BJ (cell line): ENCODE measurements around the gene DNAJA3. TPM values are rescaled to one million over a fixed set of nuclear protein-coding genes. Genes with fewer than 3 reads are reported as not detected.

Experiments used
- CTCF ChIA-PET: fragments of 350-600 bp; formaldehyde crosslinking; extraction: SDS; loops from one replicate; lab custom pipeline; 2021; ENCODE audit warnings: antibody characterized with exemption, inconsistent platforms; lab: Yijun Ruan, JAX
- POLR2A ChIA-PET: fragments of 300-600 bp; sonication (Branson Sonifier 250); formaldehyde crosslinking; extraction: SDS; loops from one replicate; lab custom pipeline; 2021; ENCODE audit warnings: antibody characterized with exemption; lab: Charles Lee
- DNase-seq: peaks from one replicate; pipeline ENCODE4 v3.0.0-alpha.2; 2011; ENCODE audit warnings: low read depth
- H3K27me3 ChIP-seq: 2 replicates; pipeline ENCODE4 v1.6.0; 2011; ENCODE audit warnings: low read length; ENCODE audit not compliant: control insufficient read depth, insufficient read depth
- H3K36me3 ChIP-seq: 2 replicates; pipeline ENCODE4 v1.5.1; 2011; ENCODE audit warnings: low read length; ENCODE audit not compliant: control insufficient read depth, insufficient read depth
- H3K4me3 ChIP-seq: 2 replicates; pipeline ENCODE4 v1.5.1; 2011; ENCODE audit warnings: low read depth, mild to moderate bottlenecking, control low read depth, low read length
- CTCF ChIP-seq: IDR thresholded peaks from 2 replicates; pipeline ENCODE4 v1.5.1; 2011; ENCODE audit warnings: low read depth, mild to moderate bottlenecking, control low read depth, inconsistent platforms, low read length, moderate library complexity; ENCODE audit not compliant: insufficient read depth
- polyA plus RNA-seq: library from polyadenylated mRNA; depleted of rRNA; stranded (reverse); fragments of >200 nt; gene quantifications from 2 replicates; pipeline ENCODE4 v1.2.3, GENCODE V29; 2011

Gene DNAJA3
- polyA plus RNA-seq, 1 experiment: 48.8 TPM

GRCh38 chr16:4463522-4464163 is 38.0 kb downstream of the DNAJA3 start:
- Histone ChIP-seq H3K36me3 (peaks cover 24% of the 10 kb centered on the region), H3K27me3 (no peaks in the 10 kb centered on the region), H3K4me3 (no peak overlapping the region)
- DNase-seq: no peak
- ChIA-PET POLR2A (interaction anchor here (0.6 kb wide), 1 partner anchor 44 kb away, joined by 3 read pairs; no protein-coding TSS in a partner anchor), CTCF (interaction anchor here (0.5 to 2.0 kb wide), 4 partner anchors 42 to 960 kb away, joined by 3 to 4 read pairs (median 3); no protein-coding TSS in a partner anchor)
- TF ChIP-seq CTCF: no peak

DNA sequence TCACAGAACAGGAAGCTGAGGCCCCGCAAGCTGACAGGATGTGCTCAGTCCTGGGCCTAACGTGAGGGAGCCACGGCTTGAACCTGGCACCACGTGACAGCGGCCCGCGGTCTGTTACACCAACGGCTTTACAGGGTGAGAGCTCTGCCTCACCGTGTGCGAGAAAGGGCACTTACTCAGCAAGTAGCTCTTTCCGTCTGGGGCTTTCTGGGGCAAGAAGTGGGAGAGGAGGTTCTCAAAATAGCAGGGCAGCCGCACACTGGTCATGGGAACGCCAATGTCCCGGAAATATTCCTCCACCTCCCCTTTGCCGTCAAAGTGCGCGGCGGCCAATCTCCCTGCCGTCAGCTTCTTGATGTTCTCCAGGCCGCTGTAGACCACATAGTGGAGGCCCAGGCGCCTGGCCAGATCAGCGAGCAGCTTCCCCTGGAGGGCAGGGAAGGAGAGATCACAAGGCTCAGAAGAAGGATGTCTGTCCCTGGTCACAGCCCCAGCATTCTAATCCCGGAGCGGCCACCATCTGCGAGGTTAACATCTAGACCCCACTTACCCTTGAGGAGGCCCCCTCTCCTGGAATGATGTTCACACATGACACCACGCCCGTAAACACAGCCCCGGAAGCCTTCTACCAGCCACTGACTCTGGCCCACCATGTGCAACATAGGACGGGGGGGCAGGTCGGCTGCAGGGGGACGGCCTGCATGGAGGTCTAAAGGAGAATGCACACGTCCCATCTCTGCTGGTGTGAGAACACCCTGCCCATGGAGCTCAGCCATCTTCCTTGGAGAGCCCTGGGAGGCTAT is 40.5 kb downstream of the DNAJA3 start:
- DNase-seq: no peak
- TF ChIP-seq CTCF: no peak
- POLR2A ChIA-PET: no interaction called here
- Histone ChIP-seq H3K36me3 (peaks cover 23% of the 10 kb centered on the region), H3K27me3 (no peaks in the 10 kb centered on the region), H3K4me3 (no peak overlapping the region)
- CTCF ChIA-PET: no interaction called here

DNA sequence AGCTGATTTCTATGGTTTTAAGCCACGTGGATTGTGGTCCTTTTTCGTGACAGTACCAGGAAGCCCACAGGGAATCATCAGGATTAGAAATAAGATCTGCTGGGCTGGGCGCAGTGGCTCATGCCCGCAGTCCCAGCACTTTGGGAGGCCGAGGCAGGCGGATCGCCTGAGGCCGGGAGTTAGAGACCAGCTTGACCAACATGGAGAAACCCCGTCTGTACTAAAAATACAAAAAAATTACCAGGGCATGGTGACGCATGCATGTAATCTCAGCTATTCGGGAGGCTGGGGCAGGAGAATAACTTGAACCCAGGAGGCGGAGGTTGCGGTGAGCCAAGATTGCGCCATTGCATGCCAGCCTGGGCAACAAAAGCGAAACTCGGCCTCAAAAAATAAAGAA is 42.2 kb downstream of the DNAJA3 start:
- Histone ChIP-seq H3K36me3 (peaks cover 19% of the 10 kb centered on the region), H3K4me3 (no peak overlapping the region), H3K27me3 (no peaks in the 10 kb centered on the region)
- no peak for DNase-seq
- TF ChIP-seq CTCF: no peak
- ChIA-PET POLR2A (no interaction called here), CTCF (interaction anchor here (1.2 kb wide), 1 partner anchor 37 kb away, joined by 3 read pairs; no protein-coding TSS in a partner anchor)

DNA sequence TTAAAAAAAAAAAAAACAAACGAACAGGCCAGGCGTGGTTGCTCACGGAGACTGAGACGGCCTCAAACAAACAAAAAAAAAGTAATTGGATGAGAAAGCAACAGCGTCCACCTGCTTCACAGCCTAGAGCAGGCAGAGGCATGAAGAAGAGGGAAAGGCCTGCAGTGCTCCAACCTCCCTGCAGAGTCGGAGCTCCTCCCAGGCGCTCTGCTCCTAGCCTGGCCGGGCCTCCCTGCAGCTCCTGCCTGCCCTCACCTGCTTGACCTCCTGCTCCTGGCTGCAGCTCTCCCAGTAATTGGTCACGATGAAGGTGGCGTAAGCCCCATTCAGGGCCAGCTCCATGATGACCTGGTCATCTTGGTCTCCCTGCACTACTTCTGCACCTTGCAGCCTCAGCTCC is 43.3 kb downstream of the DNAJA3 start:
- POLR2A ChIA-PET: interaction anchor here (0.6 kb wide), 1 partner anchor 37 kb away, joined by 4 read pairs; no protein-coding TSS in a partner anchor

More for the DNA sequence above, 43.3 kb downstream of the DNAJA3 start:
- no peaks in the 10 kb centered on the region for H3K27me3 ChIP-seq
- H3K36me3 ChIP-seq: peaks cover 13% of the 10 kb centered on the region
- H3K4me3 ChIP-seq: no peak overlapping the region
- no peak for TF ChIP-seq CTCF
- CTCF ChIA-PET: interaction anchor here (0.6 to 1.2 kb wide), 2 partner anchors 9 to 42 kb away, joined by 3 read pairs; no protein-coding TSS in a partner anchor
- no peak for DNase-seq
